ENCODE data around the gene LMCD1.

DNA sequence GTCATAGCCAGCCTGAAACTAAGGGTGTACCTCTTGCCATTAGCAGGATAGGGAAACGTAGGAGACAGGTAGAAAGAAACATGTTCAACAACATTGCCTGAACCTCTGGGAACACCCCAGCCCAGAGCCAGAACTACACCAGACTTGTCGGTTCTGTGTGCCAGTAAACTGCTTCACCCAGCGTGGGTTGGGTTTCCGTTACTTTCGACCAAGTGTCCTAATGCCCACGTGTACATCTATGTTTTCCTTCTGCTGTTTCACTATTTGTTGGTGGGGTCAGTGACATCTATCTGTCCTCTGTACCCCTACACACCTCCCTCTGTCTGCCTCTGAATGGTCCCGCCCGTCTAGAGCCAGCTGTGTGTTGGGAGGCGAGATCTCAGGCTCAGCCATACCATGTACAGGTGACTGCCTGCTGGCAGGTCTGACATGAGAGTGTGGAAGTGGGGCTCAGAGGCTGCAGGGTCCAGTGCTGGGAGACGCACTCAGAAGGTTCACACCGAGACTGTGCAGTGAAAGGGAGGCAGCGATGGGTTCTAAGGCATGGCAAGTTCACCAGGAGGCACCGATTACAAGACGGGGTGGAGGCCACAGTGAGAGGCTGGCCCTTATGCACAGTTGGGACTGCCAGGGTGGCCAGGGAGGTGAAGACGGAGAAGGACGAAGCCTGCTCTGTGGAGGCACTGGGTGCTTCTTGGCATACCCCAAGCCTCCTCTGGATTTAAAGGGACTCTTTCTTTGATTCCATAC is 106.6 kb downstream of the LMCD1 start:
- TF ChIP-seq, protein P1, sequence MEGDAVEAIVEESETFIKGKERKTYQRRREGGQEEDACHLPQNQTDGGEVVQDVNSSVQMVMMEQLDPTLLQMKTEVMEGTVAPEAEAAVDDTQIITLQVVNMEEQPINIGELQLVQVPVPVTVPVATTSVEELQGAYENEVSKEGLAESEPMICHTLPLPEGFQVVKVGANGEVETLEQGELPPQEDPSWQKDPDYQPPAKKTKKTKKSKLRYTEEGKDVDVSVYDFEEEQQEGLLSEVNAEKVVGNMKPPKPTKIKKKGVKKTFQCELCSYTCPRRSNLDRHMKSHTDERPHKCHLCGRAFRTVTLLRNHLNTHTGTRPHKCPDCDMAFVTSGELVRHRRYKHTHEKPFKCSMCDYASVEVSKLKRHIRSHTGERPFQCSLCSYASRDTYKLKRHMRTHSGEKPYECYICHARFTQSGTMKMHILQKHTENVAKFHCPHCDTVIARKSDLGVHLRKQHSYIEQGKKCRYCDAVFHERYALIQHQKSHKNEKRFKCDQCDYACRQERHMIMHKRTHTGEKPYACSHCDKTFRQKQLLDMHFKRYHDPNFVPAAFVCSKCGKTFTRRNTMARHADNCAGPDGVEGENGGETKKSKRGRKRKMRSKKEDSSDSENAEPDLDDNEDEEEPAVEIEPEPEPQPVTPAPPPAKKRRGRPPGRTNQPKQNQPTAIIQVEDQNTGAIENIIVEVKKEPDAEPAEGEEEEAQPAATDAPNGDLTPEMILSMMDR (conservative IDR thresholded peaks at IDR 0.05; ENCODE audit: low read depth, low read length): no peak
- TF ChIP-seq CHD1 (IDR thresholded peaks at IDR 0.05; ENCODE audit: low read depth, low read length): no peak
- TF ChIP-seq CEBPB (IDR thresholded peaks at IDR 0.05; ENCODE audit: low read depth, low read length): no peak
- TF ChIP-seq POLR2A (IDR thresholded peaks at IDR 0.05; ENCODE audit: low read depth, low read length): no peak
- TF ChIP-seq MXI1 (IDR thresholded peaks at IDR 0.05; ENCODE audit: borderline replicate concordance, low read depth, low read length): no peak
- TF ChIP-seq SMC3 (IDR thresholded peaks at IDR 0.05; ENCODE audit: low read depth, low read length): no peak
- TF ChIP-seq, protein P2, sequence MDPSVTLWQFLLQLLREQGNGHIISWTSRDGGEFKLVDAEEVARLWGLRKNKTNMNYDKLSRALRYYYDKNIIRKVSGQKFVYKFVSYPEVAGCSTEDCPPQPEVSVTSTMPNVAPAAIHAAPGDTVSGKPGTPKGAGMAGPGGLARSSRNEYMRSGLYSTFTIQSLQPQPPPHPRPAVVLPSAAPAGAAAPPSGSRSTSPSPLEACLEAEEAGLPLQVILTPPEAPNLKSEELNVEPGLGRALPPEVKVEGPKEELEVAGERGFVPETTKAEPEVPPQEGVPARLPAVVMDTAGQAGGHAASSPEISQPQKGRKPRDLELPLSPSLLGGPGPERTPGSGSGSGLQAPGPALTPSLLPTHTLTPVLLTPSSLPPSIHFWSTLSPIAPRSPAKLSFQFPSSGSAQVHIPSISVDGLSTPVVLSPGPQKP (IDR thresholded peaks at IDR 0.05; ENCODE audit: borderline replicate concordance, low read depth, low read length): no peak
- TF ChIP-seq NFE2L2 (IDR thresholded peaks at IDR 0.05; ENCODE audit: low read depth, low read length): no peak
- no peak for TF ChIP-seq RFX5 (IDR thresholded peaks at IDR 0.05; ENCODE audit: low read depth, low read length)
- TF ChIP-seq, protein P3, sequence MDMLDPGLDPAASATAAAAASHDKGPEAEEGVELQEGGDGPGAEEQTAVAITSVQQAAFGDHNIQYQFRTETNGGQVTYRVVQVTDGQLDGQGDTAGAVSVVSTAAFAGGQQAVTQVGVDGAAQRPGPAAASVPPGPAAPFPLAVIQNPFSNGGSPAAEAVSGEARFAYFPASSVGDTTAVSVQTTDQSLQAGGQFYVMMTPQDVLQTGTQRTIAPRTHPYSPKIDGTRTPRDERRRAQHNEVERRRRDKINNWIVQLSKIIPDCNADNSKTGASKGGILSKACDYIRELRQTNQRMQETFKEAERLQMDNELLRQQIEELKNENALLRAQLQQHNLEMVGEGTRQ (IDR thresholded peaks at IDR 0.05; ENCODE audit: low read depth, low read length): no peak
- no peak for TF ChIP-seq MAZ (IDR thresholded peaks at IDR 0.05; ENCODE audit: borderline replicate concordance, low read depth, low read length)
- TF ChIP-seq RAD21 (IDR thresholded peaks at IDR 0.05; ENCODE audit: low read length): no peak

All from IMR-90 (cell line).